ENCODE results near the gene PTGDR. TPM values are rescaled to one million over a fixed set of nuclear protein-coding genes. Genes with fewer than 3 reads are reported as not detected.
A peak's percentile ranks its signal among the peaks of the same experiment; 100 is the strongest.

Gene PTGDR
- total RNA-seq, 1 experiment from 2014 or later = not detected

DNA sequence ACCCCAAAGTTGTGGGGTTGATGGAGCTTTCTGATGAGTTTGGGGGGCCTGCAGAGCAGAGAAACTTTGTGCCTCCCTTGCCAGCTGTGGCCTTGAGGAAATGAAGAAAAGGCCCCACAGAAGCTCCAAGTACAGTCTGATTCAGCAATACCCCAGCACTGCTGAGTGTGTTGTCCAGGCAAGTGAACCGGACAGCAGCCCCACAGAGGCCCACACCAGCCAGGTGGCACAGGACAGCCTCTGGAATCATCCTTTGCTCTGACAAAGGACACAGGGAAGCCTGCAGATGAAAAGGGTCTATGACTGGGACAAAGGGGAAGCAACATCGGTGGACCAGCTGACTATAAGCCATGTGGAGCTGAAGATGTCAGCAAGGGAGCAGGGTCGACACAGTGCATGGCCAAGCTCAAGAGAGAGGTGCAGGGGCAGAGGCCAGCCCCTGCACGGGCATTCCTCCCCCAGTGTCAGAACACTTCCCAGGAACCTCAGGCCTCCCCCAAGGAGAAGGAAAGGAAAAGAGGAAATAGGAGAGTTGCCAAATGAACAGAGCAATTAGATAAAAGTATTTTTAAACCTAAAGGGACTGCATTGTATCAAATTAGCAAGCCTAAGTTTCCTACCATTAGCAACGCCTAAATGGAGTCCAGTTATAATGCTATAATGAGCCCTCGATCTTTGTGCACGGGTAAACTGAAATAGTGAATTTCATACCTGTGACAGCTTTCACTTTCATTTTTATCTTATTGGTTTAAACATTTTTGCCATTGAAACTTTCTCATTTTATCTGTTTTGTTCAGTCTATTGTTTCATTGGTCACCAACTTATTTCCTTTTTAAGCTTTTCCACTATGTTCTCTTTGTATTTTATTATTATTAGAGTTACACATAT, 46.3 kb upstream of the PTGDR start:
- no peaks in the 10 kb centered on the region for H3K4me1 ChIP-seq (ENCODE audit: insufficient read depth, low read length)
- ChIA-PET POLR2A (ENCODE audit: unreplicated experiment) (no interaction called here), CTCF (no interaction called here)
- no peaks in the 10 kb centered on the region for H3K9me2 ChIP-seq (replicated peaks; ENCODE audit: low read length)
- no peaks in the 10 kb centered on the region for H3K27me3 ChIP-seq (ENCODE audit: low read length)
- no peak overlapping the region for H3K4me2 ChIP-seq (ENCODE audit: low read length)
- H3K9me3 ChIP-seq (ENCODE audit: low read length) = no peaks in the 10 kb centered on the region
- no peak for DNase-seq
- H3K79me2 ChIP-seq (ENCODE audit: low read length) = no peaks in the 10 kb centered on the region
- intact Hi-C loops (cut with micrococcal nuclease) = no loop called here
- no peak overlapping the region for H3K27ac ChIP-seq (ENCODE audit: low read length)
- no TSS peak for BruUV-seq (replicated peaks)
- ATAC-seq = no peak
- H4K20me1 ChIP-seq (ENCODE audit: low read length) = no peaks in the 10 kb centered on the region
- H3K4me3 ChIP-seq (ENCODE audit: low read length) = no peak overlapping the region
- TF ChIP-seq CTCF (conservative IDR thresholded peaks at IDR 0.05; ENCODE audit: low read depth, low read length) = no peak
- TF ChIP-seq EZH2 (IDR thresholded peaks at IDR 0.05; ENCODE audit: low read length, unreplicated experiment) = no peak
- TF ChIP-seq EZH2phosphoT487 (IDR thresholded peaks at IDR 0.05; ENCODE audit: borderline replicate concordance, low read length) = no peak
- H3K9ac ChIP-seq (ENCODE audit: low read length) = no peak overlapping the region
- H3K36me3 ChIP-seq (ENCODE audit: low read depth, low read length) = no peaks in the 10 kb centered on the region
- H2AFZ ChIP-seq (ENCODE audit: low read length) = no peak overlapping the region
- no peaks in the 10 kb centered on the region for H3F3A ChIP-seq (ENCODE audit: low read length, unreplicated experiment)

GRCh38 chr14:52222901-52223300, 44.6 kb upstream of the PTGDR start:
- no peak for DNase-seq
- TF ChIP-seq CTCF (conservative IDR thresholded peaks at IDR 0.05; ENCODE audit: low read depth, low read length) (no peak), EZH2phosphoT487 (IDR thresholded peaks at IDR 0.05; ENCODE audit: borderline replicate concordance, low read length) (no peak), EZH2 (IDR thresholded peaks at IDR 0.05; ENCODE audit: low read length, unreplicated experiment) (no peak)
- Histone ChIP-seq H3K9me3 (ENCODE audit: low read length) (no peaks in the 10 kb centered on the region), H3K27ac (ENCODE audit: low read length) (no peak overlapping the region), H3F3A (ENCODE audit: low read length, unreplicated experiment) (no peaks in the 10 kb centered on the region), H3K4me3 (ENCODE audit: low read length) (no peak overlapping the region), H3K27me3 (ENCODE audit: low read length) (no peaks in the 10 kb centered on the region), H4K20me1 (ENCODE audit: low read length) (no peaks in the 10 kb centered on the region), H3K9ac (ENCODE audit: low read length) (no peak overlapping the region), H2AFZ (ENCODE audit: low read length) (no peak overlapping the region), H3K79me2 (ENCODE audit: low read length) (no peaks in the 10 kb centered on the region), H3K4me2 (ENCODE audit: low read length) (no peak overlapping the region), H3K9me2 (replicated peaks; ENCODE audit: low read length) (no peaks in the 10 kb centered on the region), H3K4me1 (ENCODE audit: insufficient read depth, low read length) (no peaks in the 10 kb centered on the region), H3K36me3 (ENCODE audit: low read depth, low read length) (no peaks in the 10 kb centered on the region)
- BruUV-seq (replicated peaks) = no TSS peak
- ChIA-PET CTCF (no interaction called here), POLR2A (ENCODE audit: unreplicated experiment) (no interaction called here)
- 0 out of 2 replicates have a peak, but pooled peaks have one; percentile 22 for ATAC-seq
- intact Hi-C loops (cut with micrococcal nuclease) = no loop called here

GRCh38 chr14:52227619-52228222, 39.8 kb upstream of the PTGDR start:
- intact Hi-C loops (cut with micrococcal nuclease) = no loop called here
- Histone ChIP-seq H3K36me3 (ENCODE audit: low read depth, low read length) (no peaks in the 10 kb centered on the region), H3K79me2 (ENCODE audit: low read length) (no peaks in the 10 kb centered on the region), H3K9ac (ENCODE audit: low read length) (no peak overlapping the region), H3F3A (ENCODE audit: low read length, unreplicated experiment) (no peaks in the 10 kb centered on the region), H3K27me3 (ENCODE audit: low read length) (peaks cover 4% of the 10 kb centered on the region; the same call in 1 of the 2 replicates), H3K4me1 (ENCODE audit: insufficient read depth, low read length) (no peaks in the 10 kb centered on the region), H3K9me3 (ENCODE audit: low read length) (no peaks in the 10 kb centered on the region), H3K4me3 (ENCODE audit: low read length) (no peak overlapping the region), H2AFZ (ENCODE audit: low read length) (0 out of 2 replicates have a peak overlapping the region, but pooled peaks have one; percentile 32), H4K20me1 (ENCODE audit: low read length) (no peaks in the 10 kb centered on the region), H3K4me2 (ENCODE audit: low read length) (no peak overlapping the region), H3K9me2 (replicated peaks; ENCODE audit: low read length) (no peaks in the 10 kb centered on the region), H3K27ac (ENCODE audit: low read length) (no peak overlapping the region)
- no peak for TF ChIP-seq EZH2phosphoT487 (IDR thresholded peaks at IDR 0.05; ENCODE audit: borderline replicate concordance, low read length)
- no peak for TF ChIP-seq CTCF (conservative IDR thresholded peaks at IDR 0.05; ENCODE audit: low read depth, low read length)
- TF ChIP-seq EZH2 (IDR thresholded peaks at IDR 0.05; ENCODE audit: low read length, unreplicated experiment) = no peak
- DNase-seq (no peak), ATAC-seq (no peak)
- ChIA-PET CTCF (no interaction called here), POLR2A (ENCODE audit: unreplicated experiment) (no interaction called here)
- no TSS peak for BruUV-seq (replicated peaks)
